NCI-H82 (cell line): ENCODE data around the gene RIPOR2.
A peak's percentile ranks its signal among the peaks of the same experiment; 100 is the strongest.
"Not testable (repeated sequence)": the region's sequence is repeated elsewhere in the genome, so short reads cannot be mapped to it uniquely, and the experiment has no call there.

Source experiments
- DNase-seq: peaks from one replicate; lab custom pipeline; 2025; lab: John Stamatoyannopoulos, UW

The RIPOR2 gene

DNA sequence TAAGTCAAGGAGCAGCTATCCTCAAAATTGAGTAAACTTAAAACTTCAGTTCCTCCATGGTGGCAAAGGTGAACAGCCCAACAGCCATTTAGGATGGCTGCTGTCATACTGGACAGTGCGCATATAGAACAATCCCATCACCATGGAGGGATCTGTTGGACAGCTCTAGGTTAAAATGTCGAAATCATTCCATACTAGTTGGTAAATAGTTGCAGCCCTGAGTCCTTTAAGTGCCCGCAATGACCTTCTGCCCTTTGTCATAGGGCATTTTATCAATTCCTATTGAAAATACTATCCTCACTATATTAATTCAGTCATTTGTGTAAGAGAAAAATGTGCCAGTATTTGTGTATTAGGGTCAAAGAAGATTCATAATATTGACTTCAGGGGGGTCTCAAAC lies 128.2 kb downstream of the RIPOR2 start:
- no peak for DNase-seq

GRCh38 chr6:24802271-24803059 lies 133.3 kb downstream of the RIPOR2 start:
- no peak for DNase-seq

DNA sequence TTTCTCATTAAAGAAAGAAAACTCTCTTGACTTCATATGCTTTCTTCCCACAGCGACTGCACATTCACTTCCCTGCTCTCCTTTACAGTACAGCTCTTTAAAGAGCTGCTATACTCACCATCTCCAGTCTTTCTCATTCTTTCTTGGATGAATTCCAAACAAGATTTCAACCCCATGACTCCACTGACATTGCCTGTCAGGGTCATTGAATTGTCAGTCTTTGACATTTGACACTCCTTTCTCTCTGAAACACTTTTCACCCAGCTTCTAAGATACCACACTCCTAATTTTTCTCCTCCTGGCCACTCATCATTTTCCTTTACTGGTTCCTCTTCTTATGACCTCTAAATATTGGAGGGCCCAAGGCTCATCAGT lies 136.2 kb downstream of the RIPOR2 start:
- DNase-seq: no peak

DNA sequence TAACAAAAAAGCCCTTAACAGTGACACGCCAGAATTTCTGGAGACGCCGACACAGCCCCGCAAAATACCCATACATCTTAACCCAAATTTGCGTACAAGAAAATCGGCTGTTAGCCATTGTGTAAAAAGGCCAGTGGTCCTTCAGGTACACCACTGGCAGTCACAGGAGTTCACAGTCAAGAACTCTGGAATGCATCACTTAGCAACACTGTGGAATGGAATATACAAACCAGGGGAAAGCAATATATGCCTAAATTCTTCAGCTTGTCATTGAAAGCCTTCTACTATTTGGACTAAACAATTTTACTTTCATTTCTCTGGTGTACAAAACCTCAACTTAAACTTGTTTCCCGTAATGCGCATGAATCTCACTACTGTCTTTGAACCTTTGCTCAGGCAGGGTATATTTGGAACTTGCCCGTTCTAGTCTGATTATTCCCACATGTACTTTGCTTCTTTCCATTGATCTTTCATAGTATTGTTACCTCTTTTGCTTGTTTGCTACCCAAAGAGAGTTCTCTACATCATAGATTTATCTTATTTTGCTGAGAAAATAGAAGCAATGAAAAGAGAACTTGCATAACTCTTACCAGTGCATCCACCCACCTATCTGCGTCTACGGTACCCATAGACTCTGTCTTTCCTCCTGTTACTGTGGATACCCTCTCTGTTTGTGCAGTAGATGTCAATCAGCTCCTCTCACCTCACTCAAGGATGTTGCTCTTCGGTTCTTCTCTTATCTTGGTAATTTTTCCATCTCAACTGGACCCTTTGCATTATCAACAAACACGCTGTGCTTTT lies 136.8 kb downstream of the RIPOR2 start, which contains the start of gene ARMH2:
TSS of gene ARMH2 (minus strand) at position 178 of the 801 bp plus-strand sequence. CDS start at position 118, 60 bp downstream.
- no peak for DNase-seq

GRCh38 chr6:24797596-24798216 lies 138.1 kb downstream of the RIPOR2 start:
- DNase-seq: no peak

DNA sequence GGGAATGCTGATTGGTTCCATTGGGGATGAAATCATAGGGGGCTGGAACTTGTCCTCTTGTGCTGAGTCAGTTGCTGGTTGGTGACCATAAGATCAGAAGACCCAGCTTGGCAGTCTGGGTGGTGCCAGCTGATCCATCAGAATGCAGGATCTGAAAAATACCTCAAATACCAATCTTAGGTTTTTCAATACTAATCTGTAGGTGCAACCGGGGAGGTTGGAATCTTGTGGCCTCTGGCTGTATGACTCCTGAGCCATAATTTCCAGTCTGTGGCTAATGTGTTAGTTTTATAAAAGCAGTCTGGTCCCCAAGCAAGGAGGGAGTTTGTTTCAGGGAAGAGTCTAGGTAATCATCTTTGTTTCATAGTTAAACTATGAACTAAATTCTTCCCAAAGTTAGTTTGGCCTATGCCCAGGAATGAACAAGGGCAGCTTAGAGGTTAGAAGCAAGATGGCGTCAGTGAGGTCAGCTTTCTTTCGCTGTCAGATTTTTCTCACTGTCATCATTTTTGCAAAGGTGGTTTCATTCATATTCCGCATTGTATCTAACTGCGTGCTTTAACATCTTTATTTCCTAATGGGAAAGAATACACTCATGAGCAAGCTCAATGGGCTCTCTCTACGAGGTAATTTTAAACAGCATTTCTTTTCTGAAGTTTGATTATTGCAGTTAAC lies 139.0 kb downstream of the RIPOR2 start:
- DNase-seq: no peak

GRCh38 chr6:24795106-24795505 lies 140.7 kb downstream of the RIPOR2 start:
- DNase-seq: no peak

DNA sequence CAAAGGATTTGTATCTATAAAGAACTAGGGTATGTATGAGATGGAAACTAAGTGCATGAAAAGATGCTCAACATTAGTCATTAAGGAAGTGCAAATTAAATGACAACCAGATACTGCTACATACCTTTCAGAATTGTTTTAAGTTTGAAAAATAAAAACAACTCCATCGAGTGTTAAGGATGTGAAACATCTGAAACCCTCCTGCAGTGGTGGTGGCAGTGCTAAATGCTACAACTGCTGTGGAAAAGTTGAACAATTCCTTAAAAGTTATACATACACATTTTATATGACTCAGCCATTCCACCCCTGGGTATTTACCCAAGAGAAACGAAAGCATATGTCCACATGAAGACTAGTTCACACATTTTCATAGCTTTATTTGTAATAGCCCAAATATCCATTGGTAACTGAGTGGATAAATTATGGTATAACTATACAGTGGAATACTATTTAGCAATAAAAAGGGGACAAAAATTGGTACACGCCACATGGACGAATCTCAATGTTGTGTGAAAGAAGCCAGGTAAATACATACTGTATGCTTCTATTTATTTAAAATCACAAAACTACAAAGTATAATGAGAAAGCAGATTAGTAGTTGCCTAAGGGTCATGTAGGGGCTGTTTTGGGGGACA lies 147.6 kb downstream of the RIPOR2 start:
- DNase-seq: no peak

GRCh38 chr6:24780206-24780605 lies 155.6 kb downstream of the RIPOR2 start:
- DNase-seq: no peak

DNA sequence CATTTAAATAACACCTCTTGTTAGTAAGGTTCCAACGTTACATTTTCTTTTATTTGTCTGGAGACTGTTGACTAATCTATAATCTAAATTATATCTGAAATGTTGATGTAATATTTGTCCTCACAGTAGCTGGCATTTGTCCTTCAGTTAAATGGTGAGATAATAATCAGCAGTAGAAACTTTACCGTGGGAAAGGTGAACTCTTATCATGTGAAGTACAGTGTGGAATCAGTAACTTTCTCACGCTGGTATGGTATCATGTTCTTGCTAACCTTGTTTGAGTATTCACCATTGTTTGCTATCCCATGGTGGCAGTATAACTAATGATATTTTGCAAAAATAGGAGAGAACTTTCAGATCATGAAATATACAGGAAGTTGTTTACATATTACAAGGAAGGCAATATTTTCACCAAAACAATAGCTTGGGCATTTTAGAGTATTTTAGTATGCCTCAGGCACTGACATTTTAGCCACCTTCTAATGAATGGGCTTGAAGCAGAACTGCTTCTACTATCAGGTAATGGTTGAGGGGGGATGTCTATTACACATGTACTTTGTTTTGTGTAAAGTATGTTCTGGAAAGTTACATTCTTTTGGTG lies 156.2 kb downstream of the RIPOR2 start:
- DNase-seq: no peak

- DNase-seq: no peak
Measured at GRCh38 chr6:24778878-24779277, 156.9 kb downstream of the RIPOR2 start.

- peak; percentile 13 for DNase-seq
Measured at GRCh38 chr6:24778121-24778520, 157.6 kb downstream of the RIPOR2 start.

GRCh38 chr6:24777227-24777626 lies 158.5 kb downstream of the RIPOR2 start:
- no peak for DNase-seq

GRCh38 chr6:24775520-24776058 lies 160.2 kb downstream of the RIPOR2 start:
- peak; percentile 73 for DNase-seq

DNA sequence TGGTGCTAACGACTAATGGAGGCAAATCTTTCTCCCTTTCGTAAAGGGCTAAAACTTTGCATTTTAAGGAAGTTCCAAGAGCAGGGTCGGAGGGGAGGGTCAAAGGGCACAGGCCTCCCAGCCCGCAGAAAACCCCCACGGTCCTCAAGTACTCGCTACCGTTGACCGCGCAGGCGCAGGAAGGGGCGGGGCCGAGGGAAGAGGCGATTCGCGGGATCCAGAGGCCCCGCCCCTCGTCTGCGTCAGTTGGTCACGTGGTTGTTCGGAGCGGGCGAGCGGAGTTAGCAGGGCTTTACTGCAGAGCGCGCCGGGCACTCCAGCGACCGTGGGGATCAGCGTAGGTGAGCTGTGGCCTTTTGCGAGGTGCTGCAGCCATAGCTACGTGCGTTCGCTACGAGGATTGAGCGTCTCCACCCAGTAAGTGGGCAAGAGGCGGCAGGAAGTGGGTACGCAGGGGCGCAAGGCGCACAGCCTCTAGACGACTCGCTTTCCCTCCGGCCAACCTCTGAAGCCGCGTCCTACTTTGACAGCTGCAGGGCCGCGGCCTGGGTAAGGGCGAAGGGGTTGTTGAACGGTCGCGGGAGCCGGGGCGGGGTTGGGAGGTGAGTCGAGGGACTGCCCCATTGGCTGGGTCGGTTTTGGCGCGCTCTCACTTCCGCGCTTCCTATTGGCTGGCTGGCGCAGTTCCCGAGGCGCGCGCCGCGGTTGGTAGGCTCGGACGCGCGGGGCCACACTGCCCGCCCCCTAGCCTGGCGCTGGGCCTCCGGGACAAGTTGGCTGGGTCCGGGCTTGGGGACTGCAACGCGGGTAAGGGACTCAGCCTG lies 160.9 kb downstream of the RIPOR2 start, which contains the start of gene GMNN:
TSS of gene GMNN (plus strand) at position 242 of the 824 bp plus-strand sequence. CDS start 2,310 bp downstream, outside the sequence.
- DNase-seq: peak; percentile 99

DNA sequence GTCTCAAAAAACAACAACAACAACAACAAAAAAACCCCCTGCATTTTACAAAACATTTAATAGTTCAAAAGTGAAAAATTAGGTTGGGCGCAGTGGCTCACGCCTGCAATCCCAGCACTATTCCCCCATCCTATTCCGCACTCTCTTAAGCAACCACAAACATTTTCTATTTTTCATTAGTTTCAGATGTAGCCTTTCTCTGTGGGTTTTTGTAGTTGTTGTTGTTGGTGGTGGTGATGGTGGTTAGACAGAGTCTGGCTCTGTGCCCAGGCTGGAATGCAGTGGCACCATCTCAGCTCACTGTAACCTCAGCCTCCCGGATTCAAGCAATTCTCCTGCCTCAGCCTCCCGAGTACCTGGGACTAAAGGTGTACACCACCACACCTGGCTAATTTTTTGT lies 167.4 kb downstream of the RIPOR2 start:
- DNase-seq: no peak

DNA sequence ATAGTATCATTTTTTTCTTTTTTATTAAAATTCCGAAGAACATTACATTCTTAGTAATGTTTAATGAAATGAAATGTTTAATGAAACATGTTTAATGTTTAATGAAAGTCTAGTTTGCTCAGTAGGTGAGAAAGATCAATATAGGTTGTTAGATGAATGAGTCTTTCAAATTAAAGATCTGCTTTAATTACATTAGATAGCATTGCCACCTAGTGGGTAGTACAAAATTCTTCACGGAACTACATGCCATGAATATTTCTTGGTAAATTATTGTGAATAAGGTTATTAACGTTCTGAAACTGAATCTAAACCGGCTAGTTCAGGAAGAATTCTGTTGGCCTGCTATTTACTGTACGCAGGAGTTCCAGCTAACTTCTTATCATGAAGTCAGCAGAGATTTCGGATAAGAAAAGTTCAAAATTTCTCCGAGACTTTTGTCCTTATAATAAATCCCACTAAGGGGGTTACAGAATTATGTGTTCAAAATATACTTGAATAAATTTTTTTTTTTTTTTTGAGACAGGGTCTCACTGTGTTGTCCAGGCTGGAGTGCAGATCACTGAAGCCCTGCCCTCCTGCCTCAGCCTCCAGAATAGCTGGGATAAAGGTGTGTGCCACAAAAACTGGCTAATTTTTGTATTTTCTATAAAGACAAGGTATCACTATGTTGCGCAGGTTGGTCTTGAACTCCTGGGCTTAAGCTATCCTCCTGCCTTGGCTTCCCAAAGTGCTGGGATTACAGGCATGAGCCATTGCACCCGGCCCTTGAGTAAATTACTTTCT lies 168.9 kb downstream of the RIPOR2 start:
- DNase-seq: peak; percentile 35

GRCh38 chr6:24765968-24766367 lies 169.8 kb downstream of the RIPOR2 start:
- not testable (repeated sequence) for DNase-seq
